ENCODE measurements around the gene PTPN6.

PTPN6 gene

GRCh38 chr12:6996040-6996441, 44.9 kb downstream of the PTPN6 start:
- H3K4me3 ChIP-seq (ENCODE audit: low read length) = no peak overlapping the region
- peaks cover 6% of the 10 kb centered on the region; the same call in 1 of the 2 replicates for H3F3A ChIP-seq (ENCODE audit: control insufficient read depth, insufficient read depth)
- no peaks in the 10 kb centered on the region for H3K27me3 ChIP-seq (ENCODE audit: control insufficient read depth, low read length)
- H3K27ac ChIP-seq (ENCODE audit: low read depth, low read length) = no peak overlapping the region
- H3K9me2 ChIP-seq (replicated peaks; ENCODE audit: control insufficient read depth, low read length) = no peaks in the 10 kb centered on the region
- no peaks in the 10 kb centered on the region for H3K9me3 ChIP-seq (ENCODE audit: control insufficient read depth, insufficient read depth, low read length)
- H3K4me2 ChIP-seq (ENCODE audit: low read length) = no peak overlapping the region
- peaks cover 40% of the 10 kb centered on the region for H3K36me3 ChIP-seq (ENCODE audit: control insufficient read depth, low read length)
- H4K20me1 ChIP-seq (ENCODE audit: control insufficient read depth, insufficient read depth, low read depth, low read length) = no peaks in the 10 kb centered on the region
- no peaks in the 10 kb centered on the region for H3K79me2 ChIP-seq (ENCODE audit: control insufficient read depth, low read length)
- no peaks in the 10 kb centered on the region for H3K4me1 ChIP-seq (ENCODE audit: control insufficient read depth, low read length)
- TF ChIP-seq CTCF (IDR thresholded peaks at IDR 0.05; ENCODE audit: low read depth, low read length, poor library complexity, severe bottlenecking) (no peak), EZH2phosphoT487 (IDR thresholded peaks at IDR 0.05; ENCODE audit: borderline replicate concordance, low read length) (no peak)

DNA sequence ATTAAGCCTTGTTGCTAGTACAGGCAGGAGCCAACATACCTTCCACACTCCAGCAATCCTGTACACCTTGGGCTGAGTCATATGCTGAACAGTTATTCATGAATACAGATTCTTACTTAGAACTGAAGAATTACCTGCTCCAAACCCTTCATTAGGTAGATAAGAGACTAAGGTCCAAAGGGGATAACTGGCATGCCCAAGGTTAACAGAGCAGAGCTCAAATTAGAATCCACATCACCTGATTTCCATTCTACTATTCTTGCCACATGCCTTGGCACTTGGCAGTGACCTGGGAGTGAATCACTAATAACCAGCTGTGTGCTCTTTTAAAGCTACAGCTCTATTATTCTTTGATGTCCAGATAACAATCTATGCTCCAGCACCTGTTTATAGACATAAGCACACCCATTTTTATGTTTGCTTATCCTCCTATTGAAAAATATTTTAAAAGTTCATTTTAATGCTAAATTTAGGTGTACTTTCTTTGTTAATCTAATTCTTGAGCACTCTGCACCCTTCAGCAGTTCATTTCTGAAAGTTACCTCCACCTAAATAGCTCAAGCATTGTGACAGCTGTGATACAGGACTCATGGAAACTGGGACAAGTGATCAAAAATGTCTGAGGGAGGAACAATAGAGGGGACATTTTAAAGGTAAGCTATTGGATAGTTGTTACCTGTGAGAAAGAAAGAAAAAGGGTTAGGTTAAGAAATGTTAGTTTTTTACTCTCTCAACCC, 47.7 kb downstream of the PTPN6 start:
- Histone ChIP-seq H4K20me1 (ENCODE audit: control insufficient read depth, insufficient read depth, low read depth, low read length) (no peaks in the 10 kb centered on the region), H3K9me3 (ENCODE audit: control insufficient read depth, insufficient read depth, low read length) (no peaks in the 10 kb centered on the region), H3K9me2 (replicated peaks; ENCODE audit: control insufficient read depth, low read length) (no peaks in the 10 kb centered on the region), H3K4me1 (ENCODE audit: control insufficient read depth, low read length) (no peaks in the 10 kb centered on the region), H3F3A (ENCODE audit: control insufficient read depth, insufficient read depth) (no peaks in the 10 kb centered on the region), H3K36me3 (ENCODE audit: control insufficient read depth, low read length) (peaks cover 29% of the 10 kb centered on the region), H3K79me2 (ENCODE audit: control insufficient read depth, low read length) (no peaks in the 10 kb centered on the region), H3K27me3 (ENCODE audit: control insufficient read depth, low read length) (no peaks in the 10 kb centered on the region), H3K4me3 (ENCODE audit: low read length) (no peak overlapping the region), H3K27ac (ENCODE audit: low read depth, low read length) (no peak overlapping the region), H3K4me2 (ENCODE audit: low read length) (no peak overlapping the region)
- no peak for TF ChIP-seq EZH2phosphoT487 (IDR thresholded peaks at IDR 0.05; ENCODE audit: borderline replicate concordance, low read length)
- no peak for TF ChIP-seq CTCF (IDR thresholded peaks at IDR 0.05; ENCODE audit: low read depth, low read length, poor library complexity, severe bottlenecking)

GRCh38 chr12:7001921-7002591, 50.9 kb downstream of the PTPN6 start:
- Histone ChIP-seq H3K4me3 (ENCODE audit: low read length) (no peak overlapping the region), H3K27ac (ENCODE audit: low read depth, low read length) (no peak overlapping the region), H3K9me2 (replicated peaks; ENCODE audit: control insufficient read depth, low read length) (no peaks in the 10 kb centered on the region), H3K79me2 (ENCODE audit: control insufficient read depth, low read length) (no peaks in the 10 kb centered on the region; the same call in 1 of the 2 replicates), H3K4me2 (ENCODE audit: low read length) (no peak overlapping the region), H3F3A (ENCODE audit: control insufficient read depth, insufficient read depth) (no peaks in the 10 kb centered on the region), H3K4me1 (ENCODE audit: control insufficient read depth, low read length) (no peaks in the 10 kb centered on the region), H3K36me3 (ENCODE audit: control insufficient read depth, low read length) (peaks cover 25% of the 10 kb centered on the region), H4K20me1 (ENCODE audit: control insufficient read depth, insufficient read depth, low read depth, low read length) (no peaks in the 10 kb centered on the region), H3K9me3 (ENCODE audit: control insufficient read depth, insufficient read depth, low read length) (no peaks in the 10 kb centered on the region), H3K27me3 (ENCODE audit: control insufficient read depth, low read length) (no peaks in the 10 kb centered on the region)
- no peak for TF ChIP-seq EZH2phosphoT487 (IDR thresholded peaks at IDR 0.05; ENCODE audit: borderline replicate concordance, low read length)
- TF ChIP-seq CTCF (IDR thresholded peaks at IDR 0.05; ENCODE audit: low read depth, low read length, poor library complexity, severe bottlenecking) = no peak

Measured in DOHH2 (cell line).